Thyroid gland (tissue), 4 donors: ENCODE measurements around the gene TAF4B.

Experiments
- POLR2A ChIP-seq, 2 donors: fragments of 450-650 bp; IDR thresholded peaks; one replicate each; pipeline ENCODE4 v1.6.1; 2017; ENCODE audit warnings: antibody characterized with exemption in 2 of 2, mild to moderate bottlenecking in 2 of 2, moderate library complexity in 1 of 2
- TF ChIP-seq, protein P1 (sequence below), 6 experiments: fragments of 200-600 bp in 3 of 6; fragments of 450-650 bp in 3 of 6; sonication (generic) in 3 of 6; IDR thresholded peaks; one replicate each; pipeline ENCODE4 v1.5.1; 2016 to 2019; ENCODE audit warnings: antibody characterized with exemption in 6 of 6, mild to moderate bottlenecking in 2 of 6, inconsistent platforms in 1 of 6, moderate library complexity in 1 of 6

DNA sequence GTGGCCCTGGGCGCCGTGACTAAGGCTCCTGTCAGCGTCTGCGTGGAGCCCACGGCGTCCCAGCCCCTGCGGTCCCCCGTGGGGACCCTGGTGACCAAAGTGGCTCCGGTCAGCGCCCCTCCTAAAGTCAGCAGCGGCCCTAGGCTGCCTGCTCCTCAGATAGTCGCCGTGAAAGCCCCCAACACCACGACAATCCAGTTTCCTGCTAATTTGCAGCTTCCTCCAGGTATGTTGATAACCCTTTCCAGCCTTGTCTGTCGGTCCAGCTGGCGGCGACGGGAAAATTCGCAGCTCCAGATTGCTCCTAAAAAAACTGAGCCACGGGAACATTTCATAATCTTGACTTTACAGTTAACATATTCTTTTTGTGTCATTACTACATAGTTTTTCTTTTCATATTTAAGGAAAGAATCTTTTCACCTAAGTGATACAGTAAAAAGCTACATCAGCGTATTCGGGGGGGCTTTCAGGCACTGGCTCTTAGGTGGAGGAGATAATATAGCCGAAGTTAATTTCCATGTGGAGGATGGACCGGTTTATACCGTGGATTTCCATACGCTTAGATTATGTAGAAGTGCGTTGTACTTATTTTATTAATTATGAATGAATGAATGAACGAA, 916 bp downstream of the TAF4B start:
- TF ChIP-seq, protein P1, sequence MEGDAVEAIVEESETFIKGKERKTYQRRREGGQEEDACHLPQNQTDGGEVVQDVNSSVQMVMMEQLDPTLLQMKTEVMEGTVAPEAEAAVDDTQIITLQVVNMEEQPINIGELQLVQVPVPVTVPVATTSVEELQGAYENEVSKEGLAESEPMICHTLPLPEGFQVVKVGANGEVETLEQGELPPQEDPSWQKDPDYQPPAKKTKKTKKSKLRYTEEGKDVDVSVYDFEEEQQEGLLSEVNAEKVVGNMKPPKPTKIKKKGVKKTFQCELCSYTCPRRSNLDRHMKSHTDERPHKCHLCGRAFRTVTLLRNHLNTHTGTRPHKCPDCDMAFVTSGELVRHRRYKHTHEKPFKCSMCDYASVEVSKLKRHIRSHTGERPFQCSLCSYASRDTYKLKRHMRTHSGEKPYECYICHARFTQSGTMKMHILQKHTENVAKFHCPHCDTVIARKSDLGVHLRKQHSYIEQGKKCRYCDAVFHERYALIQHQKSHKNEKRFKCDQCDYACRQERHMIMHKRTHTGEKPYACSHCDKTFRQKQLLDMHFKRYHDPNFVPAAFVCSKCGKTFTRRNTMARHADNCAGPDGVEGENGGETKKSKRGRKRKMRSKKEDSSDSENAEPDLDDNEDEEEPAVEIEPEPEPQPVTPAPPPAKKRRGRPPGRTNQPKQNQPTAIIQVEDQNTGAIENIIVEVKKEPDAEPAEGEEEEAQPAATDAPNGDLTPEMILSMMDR (IDR thresholded peaks at IDR 0.05), result no peak
- TF ChIP-seq POLR2A (IDR thresholded peaks at IDR 0.05), result no peak
